Upper lobe of left lung (tissue), 6 donors: ENCODE data around the gene SOX14. TPM values are rescaled to one million over a fixed set of nuclear protein-coding genes. Genes with fewer than 3 reads are reported as not detected.

Experiments used
- ATAC-seq, 2 donors: fragments of 200-7000 bp; cut with Tn5 transposase; one replicate each; pipeline ENCODE4 v1.9.1; 2022; ENCODE audit warnings: mild to moderate bottlenecking in 2 of 2, moderate library complexity in 2 of 2; ENCODE audit not compliant: low FRiP score in 2 of 2
- DNase-seq, 2 donors: peaks; one replicate each; pipeline ENCODE4 v3.0.0-alpha.2; 2019 to 2020
- H3K27ac ChIP-seq, 4 donors: fragments of 200-600 bp; sonication (generic); one replicate each; pipeline ENCODE4 v1.5.1; 2016 to 2019
- H3K27me3 ChIP-seq, 4 donors: fragments of 200-600 bp; sonication (generic); one replicate each; pipeline ENCODE4 v1.5.1; 2017 to 2019
- H3K36me3 ChIP-seq, 4 donors: fragments of 200-600 bp; sonication (generic); one replicate each; pipeline ENCODE4 v1.5.1; 2016 to 2019
- H3K4me1 ChIP-seq, 4 donors: fragments of 200-600 bp; sonication (generic); one replicate each; pipeline ENCODE4 v1.5.1; 2018 to 2019
- H3K4me3 ChIP-seq, 4 donors: fragments of 200-600 bp; sonication (generic); one replicate each; pipeline ENCODE4 v1.5.1; 2017 to 2019; ENCODE audit warnings: mild to moderate bottlenecking in 2 of 4, moderate library complexity in 1 of 4
- H3K9me3 ChIP-seq, 4 donors: fragments of 200-600 bp; sonication (generic); one replicate each; pipeline ENCODE4 v1.5.1; 2018 to 2019
- CTCF ChIP-seq, 6 experiments: fragments of 450-650 bp in 4 of 6; fragments of 200-600 bp in 2 of 6; sonication (generic) in 2 of 6; IDR thresholded peaks; one replicate each; pipeline ENCODE4 v1.5.1; 2016 to 2019; ENCODE audit warnings: antibody characterized with exemption in 6 of 6
- EP300 ChIP-seq, 4 donors: sonication (generic); formaldehyde crosslinking; IDR thresholded peaks; one replicate each; pipeline ENCODE4 v1.5.1; 2017; ENCODE audit warnings: antibody characterized with exemption in 4 of 4, control low read depth in 2 of 4
- POLR2A ChIP-seq, 4 donors: fragments of 450-650 bp; IDR thresholded peaks; one replicate each; pipeline ENCODE4 v1.5.1; 2016 to 2017; ENCODE audit warnings: antibody characterized with exemption in 4 of 4, mild to moderate bottlenecking in 2 of 4
- POLR2AphosphoS5 ChIP-seq, 2 donors: sonication (generic); formaldehyde crosslinking; IDR thresholded peaks; one replicate each; pipeline ENCODE4 v1.5.1; 2017; ENCODE audit warnings: antibody characterized with exemption in 2 of 2
- WGBS, 2 donors: methylation state at CpG; one replicate each; pipeline ENCODE4 v1.1.5; 2017 to 2018; 5-methylcytosine and 5-hydroxymethylcytosine counted together
- total RNA-seq, 6 donors: library from RNA; depleted of rRNA in 4 of 6; stranded (reverse); fragments of >200 nt in 4 of 6; gene quantifications; one replicate each; pipeline versions ENCODE4 v1.1.0 to v1.2.1, GENCODE V29; 2016 to 2021
- donor health status: DM: no; HTN: no; CAD: no; lungs with moderate emphysema.
- donor health status: DM: no; HTN: yes; CAD: no; lungs with severe emphysema.

Gene SOX14
- total RNA-seq, 6 donors from 2014 or later: 0.14 TPM; not detected in 5

GRCh38 chr3:137787529-137787928, 23.4 kb downstream of the SOX14 start:
- Histone ChIP-seq H3K27me3 (no peaks in the 10 kb centered on the region), H3K27ac (no peak overlapping the region), H3K4me3 (no peak overlapping the region), H3K36me3 (no peaks in the 10 kb centered on the region), H3K9me3 (no peaks in the 10 kb centered on the region), H3K4me1 (peaks cover 0 to 5% (median 0%) of the 10 kb centered on the region in 4 donors)
- DNase-seq (no peak), ATAC-seq (peak in 1 of 2 donors; percentile 74)
- WGBS, 2 donors: 47 to 51% methylated on average over 6 of the region's 6 CpGs
- TF ChIP-seq EP300 (IDR thresholded peaks at IDR 0.05) (no peak), POLR2A (IDR thresholded peaks at IDR 0.05) (no peak), CTCF (IDR thresholded peaks at IDR 0.05) (no peak), POLR2AphosphoS5 (IDR thresholded peaks at IDR 0.05) (no peak)

GRCh38 chr3:137789236-137789635, 25.1 kb downstream of the SOX14 start:
- no peak overlapping the region for H3K4me3 ChIP-seq
- 71 to 73% methylated on average over 5 of the region's 5 CpGs for WGBS, 2 donors

GRCh38 chr3:137792626-137793271, 28.6 kb downstream of the SOX14 start:
- TF ChIP-seq CTCF (IDR thresholded peaks at IDR 0.05) (peak in 4 of 6 experiments; percentile 29 to 71 (median 42)), POLR2AphosphoS5 (IDR thresholded peaks at IDR 0.05) (no peak)
- Histone ChIP-seq H3K27ac (no peak overlapping the region), H3K4me3 (no peak overlapping the region), H3K9me3 (no peaks in the 10 kb centered on the region), H3K4me1 (no peaks in the 10 kb centered on the region), H3K36me3 (no peaks in the 10 kb centered on the region), H3K27me3 (no peaks in the 10 kb centered on the region)
- ATAC-seq (no peak), DNase-seq (no peak)
- WGBS, 2 donors: 0% methylated on average over 3 of the region's 3 CpGs

More at GRCh38 chr3:137789236-137789635, 25.1 kb downstream of the SOX14 start:
- Histone ChIP-seq H3K9me3 (no peaks in the 10 kb centered on the region), H3K27me3 (no peaks in the 10 kb centered on the region), H3K4me1 (peaks cover 0 to 5% (median 0%) of the 10 kb centered on the region in 4 donors), H3K27ac (no peak overlapping the region), H3K36me3 (no peaks in the 10 kb centered on the region)
- DNase-seq (no peak), ATAC-seq (no peak)
- TF ChIP-seq POLR2AphosphoS5 (IDR thresholded peaks at IDR 0.05): no peak
- no peak for TF ChIP-seq CTCF (IDR thresholded peaks at IDR 0.05)
- TF ChIP-seq POLR2A (IDR thresholded peaks at IDR 0.05): no peak
- no peak for TF ChIP-seq EP300 (IDR thresholded peaks at IDR 0.05)

GRCh38 chr3:137796993-137797392, 32.9 kb downstream of the SOX14 start:
- Histone ChIP-seq H3K9me3 (no peaks in the 10 kb centered on the region), H3K4me1 (no peaks in the 10 kb centered on the region), H3K36me3 (no peaks in the 10 kb centered on the region), H3K4me3 (no peak overlapping the region), H3K27ac (no peak overlapping the region), H3K27me3 (no peaks in the 10 kb centered on the region)
- no peak for ATAC-seq
- 59 to 89% methylated on average over 3 of the region's 3 CpGs for WGBS, 2 donors
- TF ChIP-seq POLR2AphosphoS5 (IDR thresholded peaks at IDR 0.05) (no peak), POLR2A (IDR thresholded peaks at IDR 0.05) (no peak), CTCF (IDR thresholded peaks at IDR 0.05) (no peak), EP300 (IDR thresholded peaks at IDR 0.05) (no peak)
- DNase-seq: no peak

- ATAC-seq (no peak), DNase-seq (no peak)
- Histone ChIP-seq H3K36me3 (no peaks in the 10 kb centered on the region), H3K27ac (no peak overlapping the region), H3K9me3 (no peaks in the 10 kb centered on the region), H3K4me1 (no peaks in the 10 kb centered on the region), H3K4me3 (no peak overlapping the region), H3K27me3 (no peaks in the 10 kb centered on the region)
- 58 to 79% methylated on average over 1 of the region's 1 CpG for WGBS, 2 donors
- no peak for TF ChIP-seq POLR2A (IDR thresholded peaks at IDR 0.05)
- no peak for TF ChIP-seq POLR2AphosphoS5 (IDR thresholded peaks at IDR 0.05)
- no peak for TF ChIP-seq CTCF (IDR thresholded peaks at IDR 0.05)
- no peak for TF ChIP-seq EP300 (IDR thresholded peaks at IDR 0.05)
Observed at GRCh38 chr3:137803215-137803614, 39.1 kb downstream of the SOX14 start.
